Thyroid gland (tissue), 4 donors: ENCODE measurements around the gene LRRC4C.

Experiments
- POLR2A ChIP-seq, 2 donors: fragments of 450-650 bp; IDR thresholded peaks; one replicate each; pipeline ENCODE4 v1.6.1; 2017; ENCODE audit warnings: antibody characterized with exemption in 2 of 2, mild to moderate bottlenecking in 2 of 2, moderate library complexity in 1 of 2
- TF ChIP-seq, protein P1 (sequence below), 6 experiments: fragments of 200-600 bp in 3 of 6; fragments of 450-650 bp in 3 of 6; sonication (generic) in 3 of 6; IDR thresholded peaks; one replicate each; pipeline ENCODE4 v1.5.1; 2016 to 2019; ENCODE audit warnings: antibody characterized with exemption in 6 of 6, mild to moderate bottlenecking in 2 of 6, inconsistent platforms in 1 of 6, moderate library complexity in 1 of 6

DNA sequence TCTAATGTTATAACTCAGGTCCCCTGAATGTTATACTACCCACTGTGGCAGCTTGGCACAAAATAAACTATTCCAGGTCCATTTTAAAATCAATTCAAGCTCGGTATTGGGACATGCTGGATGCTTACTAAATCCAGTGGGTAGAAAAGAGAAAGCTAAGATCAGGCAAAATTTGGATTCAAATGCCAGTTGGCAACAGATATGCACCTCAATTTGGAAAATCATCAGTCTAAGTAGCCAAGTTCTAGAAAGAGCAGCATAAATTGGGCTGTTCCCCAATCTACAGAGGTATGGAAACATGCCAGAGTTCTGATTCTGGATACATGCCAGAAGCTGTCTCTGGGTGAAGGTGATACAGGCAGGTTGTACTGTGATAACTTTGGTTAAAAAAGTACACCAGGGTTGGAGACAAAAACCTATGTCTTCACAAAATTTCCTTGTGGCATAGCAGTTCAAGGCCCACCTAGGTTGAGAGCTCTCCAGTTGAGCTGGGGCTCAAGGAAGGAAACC is 427.8 kb downstream of the LRRC4C start:
- no peak for TF ChIP-seq POLR2A (IDR thresholded peaks at IDR 0.05)
- TF ChIP-seq, protein P1, sequence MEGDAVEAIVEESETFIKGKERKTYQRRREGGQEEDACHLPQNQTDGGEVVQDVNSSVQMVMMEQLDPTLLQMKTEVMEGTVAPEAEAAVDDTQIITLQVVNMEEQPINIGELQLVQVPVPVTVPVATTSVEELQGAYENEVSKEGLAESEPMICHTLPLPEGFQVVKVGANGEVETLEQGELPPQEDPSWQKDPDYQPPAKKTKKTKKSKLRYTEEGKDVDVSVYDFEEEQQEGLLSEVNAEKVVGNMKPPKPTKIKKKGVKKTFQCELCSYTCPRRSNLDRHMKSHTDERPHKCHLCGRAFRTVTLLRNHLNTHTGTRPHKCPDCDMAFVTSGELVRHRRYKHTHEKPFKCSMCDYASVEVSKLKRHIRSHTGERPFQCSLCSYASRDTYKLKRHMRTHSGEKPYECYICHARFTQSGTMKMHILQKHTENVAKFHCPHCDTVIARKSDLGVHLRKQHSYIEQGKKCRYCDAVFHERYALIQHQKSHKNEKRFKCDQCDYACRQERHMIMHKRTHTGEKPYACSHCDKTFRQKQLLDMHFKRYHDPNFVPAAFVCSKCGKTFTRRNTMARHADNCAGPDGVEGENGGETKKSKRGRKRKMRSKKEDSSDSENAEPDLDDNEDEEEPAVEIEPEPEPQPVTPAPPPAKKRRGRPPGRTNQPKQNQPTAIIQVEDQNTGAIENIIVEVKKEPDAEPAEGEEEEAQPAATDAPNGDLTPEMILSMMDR (IDR thresholded peaks at IDR 0.05), result no peak
